Measurements from ENCODE around the gene INTS11.

DNA sequence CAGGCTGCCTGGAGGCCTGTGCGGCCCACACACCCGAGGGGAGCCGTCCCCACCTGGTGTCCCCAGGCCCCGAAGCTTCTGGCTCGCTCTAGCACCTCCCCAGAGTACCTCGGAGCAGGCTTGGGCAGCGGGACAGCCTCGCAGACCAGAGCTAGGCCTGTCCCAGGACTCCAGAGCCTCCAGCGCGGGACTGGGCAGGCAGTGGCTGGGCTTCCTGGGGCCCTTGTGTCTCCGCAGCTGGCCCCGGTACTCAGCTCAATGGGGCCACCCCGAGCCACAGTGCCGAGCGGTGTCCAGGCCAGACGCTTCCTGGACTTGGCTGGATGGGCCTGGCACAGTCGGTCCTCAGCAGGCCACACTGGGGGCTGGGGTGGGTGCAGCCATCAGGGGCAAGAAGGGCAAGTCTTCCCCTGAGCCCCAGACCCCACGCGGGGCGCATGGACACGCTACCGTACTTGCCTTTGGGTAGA is 39.3 kb downstream of the INTS11 start:
- TF ChIP-seq ZBTB7A (IDR thresholded peaks at IDR 0.05; ENCODE audit: low read depth) (no peak), CREB1 (IDR thresholded peaks at IDR 0.05; ENCODE audit: low read depth) (no peak), FOXM1 (IDR thresholded peaks at IDR 0.05; ENCODE audit: borderline replicate concordance, low read depth) (no peak), EP300 (IDR thresholded peaks at IDR 0.05; ENCODE audit: borderline replicate concordance) (no peak), RAD21 (IDR thresholded peaks at IDR 0.05; ENCODE audit: low read depth) (no peak), TAF1 (IDR thresholded peaks at IDR 0.05; ENCODE audit: low read depth) (no peak), CEBPB (IDR thresholded peaks at IDR 0.05) (no peak), YY1 (IDR thresholded peaks at IDR 0.05; ENCODE audit: low read depth) (no peak), TCF12 (IDR thresholded peaks at IDR 0.05; ENCODE audit: low read depth) (no peak), TEAD4 (IDR thresholded peaks at IDR 0.05) (no peak)
- TF ChIP-seq, protein P1, sequence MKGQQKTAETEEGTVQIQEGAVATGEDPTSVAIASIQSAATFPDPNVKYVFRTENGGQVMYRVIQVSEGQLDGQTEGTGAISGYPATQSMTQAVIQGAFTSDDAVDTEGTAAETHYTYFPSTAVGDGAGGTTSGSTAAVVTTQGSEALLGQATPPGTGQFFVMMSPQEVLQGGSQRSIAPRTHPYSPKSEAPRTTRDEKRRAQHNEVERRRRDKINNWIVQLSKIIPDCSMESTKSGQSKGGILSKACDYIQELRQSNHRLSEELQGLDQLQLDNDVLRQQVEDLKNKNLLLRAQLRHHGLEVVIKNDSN (IDR thresholded peaks at IDR 0.05) = no peak
- TF ChIP-seq, protein P2, sequence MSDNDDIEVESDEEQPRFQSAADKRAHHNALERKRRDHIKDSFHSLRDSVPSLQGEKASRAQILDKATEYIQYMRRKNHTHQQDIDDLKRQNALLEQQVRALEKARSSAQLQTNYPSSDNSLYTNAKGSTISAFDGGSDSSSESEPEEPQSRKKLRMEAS (IDR thresholded peaks at IDR 0.05) = no peak
- TF ChIP-seq, protein P3, sequence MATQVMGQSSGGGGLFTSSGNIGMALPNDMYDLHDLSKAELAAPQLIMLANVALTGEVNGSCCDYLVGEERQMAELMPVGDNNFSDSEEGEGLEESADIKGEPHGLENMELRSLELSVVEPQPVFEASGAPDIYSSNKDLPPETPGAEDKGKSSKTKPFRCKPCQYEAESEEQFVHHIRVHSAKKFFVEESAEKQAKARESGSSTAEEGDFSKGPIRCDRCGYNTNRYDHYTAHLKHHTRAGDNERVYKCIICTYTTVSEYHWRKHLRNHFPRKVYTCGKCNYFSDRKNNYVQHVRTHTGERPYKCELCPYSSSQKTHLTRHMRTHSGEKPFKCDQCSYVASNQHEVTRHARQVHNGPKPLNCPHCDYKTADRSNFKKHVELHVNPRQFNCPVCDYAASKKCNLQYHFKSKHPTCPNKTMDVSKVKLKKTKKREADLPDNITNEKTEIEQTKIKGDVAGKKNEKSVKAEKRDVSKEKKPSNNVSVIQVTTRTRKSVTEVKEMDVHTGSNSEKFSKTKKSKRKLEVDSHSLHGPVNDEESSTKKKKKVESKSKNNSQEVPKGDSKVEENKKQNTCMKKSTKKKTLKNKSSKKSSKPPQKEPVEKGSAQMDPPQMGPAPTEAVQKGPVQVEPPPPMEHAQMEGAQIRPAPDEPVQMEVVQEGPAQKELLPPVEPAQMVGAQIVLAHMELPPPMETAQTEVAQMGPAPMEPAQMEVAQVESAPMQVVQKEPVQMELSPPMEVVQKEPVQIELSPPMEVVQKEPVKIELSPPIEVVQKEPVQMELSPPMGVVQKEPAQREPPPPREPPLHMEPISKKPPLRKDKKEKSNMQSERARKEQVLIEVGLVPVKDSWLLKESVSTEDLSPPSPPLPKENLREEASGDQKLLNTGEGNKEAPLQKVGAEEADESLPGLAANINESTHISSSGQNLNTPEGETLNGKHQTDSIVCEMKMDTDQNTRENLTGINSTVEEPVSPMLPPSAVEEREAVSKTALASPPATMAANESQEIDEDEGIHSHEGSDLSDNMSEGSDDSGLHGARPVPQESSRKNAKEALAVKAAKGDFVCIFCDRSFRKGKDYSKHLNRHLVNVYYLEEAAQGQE (IDR thresholded peaks at IDR 0.05; ENCODE audit: low read depth) = no peak
